Measurements from ENCODE around the gene IFI35. TPM values are rescaled to one million over a fixed set of nuclear protein-coding genes. Genes with fewer than 3 reads are reported as not detected.

IFI35 gene
- polyA plus RNA-seq, 1 of the 3 experiments (the other 2 are of a cell fraction) = 17.6 TPM

GRCh38 chr17:43042025-43042628 lies 35.5 kb downstream of the IFI35 start:
- peaks cover 0 to 5% of the 10 kb centered on the region in 2 experiments; a peak in 1 of 4 replicates for H3K4me1 ChIP-seq (ENCODE audit: control insufficient read depth in 1 of 2, insufficient read depth in 2 of 2, low read depth in 1 of 2, low read length in 1 of 2)
- DNase-seq = no peak
- H3K36me3 ChIP-seq (replicated peaks in 1 of 2; ENCODE audit: control insufficient read depth in 1 of 2, insufficient read depth in 2 of 2, low read length in 1 of 2) = peaks cover 0 to 2% of the 10 kb centered on the region in 2 experiments
- no peak overlapping the region for H2AFZ ChIP-seq (ENCODE audit: low read depth)
- H3K4me2 ChIP-seq = no peak overlapping the region; the same call in 1 of the 2 replicates
- no peaks in the 10 kb centered on the region for H4K20me1 ChIP-seq (ENCODE audit: insufficient read depth)
- H3K27ac ChIP-seq (ENCODE audit: low read depth in 2 of 2, low read length in 1 of 2) = no peak overlapping the region
- no peaks in the 10 kb centered on the region for H3K79me2 ChIP-seq (ENCODE audit: insufficient read depth)
- no peaks in the 10 kb centered on the region for H3F3A ChIP-seq (replicated peaks; ENCODE audit: insufficient read depth)
- no peaks in the 10 kb centered on the region for H3K9me3 ChIP-seq
- no peak overlapping the region for H3K4me3 ChIP-seq (ENCODE audit: low read depth in 2 of 2, low read length in 1 of 2)
- no peak overlapping the region for H3K9ac ChIP-seq
- no peaks in the 10 kb centered on the region for H3K27me3 ChIP-seq (ENCODE audit: insufficient read depth)
- ChIA-PET CTCF (interaction anchor here (0.9 to 1.7 kb wide), 4 partner anchors 15 to 127 kb away, joined by 3 to 6 read pairs (median 3); no protein-coding TSS in a partner anchor), POLR2A (no interaction called here)
- TF ChIP-seq RXRA (IDR thresholded peaks at IDR 0.05; ENCODE audit: borderline replicate concordance, low read depth) (no peak), GATA2 (CRISPR knock-in tag; IDR thresholded peaks at IDR 0.05) (peak; percentile 40)
- no peaks in the 10 kb centered on the region for H3K9me2 ChIP-seq
- 82% methylated on average over 5 of the region's 5 CpGs for WGBS (ENCODE audit: low lambda C conversion rate)

DNA sequence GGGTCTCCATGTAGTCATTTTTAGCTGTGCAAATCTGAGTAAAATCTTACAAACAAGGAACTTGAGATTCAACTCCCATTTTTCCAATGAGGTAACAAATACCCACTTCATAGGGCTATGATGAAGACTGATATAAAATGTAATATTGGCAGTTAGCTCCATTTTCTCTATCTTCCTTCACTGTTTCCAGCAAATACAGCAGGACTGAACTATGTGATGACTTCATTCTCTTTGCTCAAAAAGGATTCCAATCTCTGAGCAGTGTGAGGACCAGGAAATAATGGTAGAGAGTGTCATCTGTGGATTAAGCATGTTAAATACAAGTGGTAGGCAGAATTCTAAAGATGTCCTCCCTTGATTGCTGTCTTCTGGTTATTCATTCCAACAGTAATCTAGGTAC lies 36.7 kb downstream of the IFI35 start:
- no peaks in the 10 kb centered on the region for H4K20me1 ChIP-seq (ENCODE audit: insufficient read depth)
- H3K4me1 ChIP-seq (ENCODE audit: control insufficient read depth in 1 of 2, insufficient read depth in 2 of 2, low read depth in 1 of 2, low read length in 1 of 2) = peaks cover 0 to 5% of the 10 kb centered on the region in 2 experiments; a peak in 1 of 4 replicates
- no peaks in the 10 kb centered on the region for H3F3A ChIP-seq (replicated peaks; ENCODE audit: insufficient read depth)
- ChIA-PET POLR2A (no interaction called here), CTCF (interaction anchor here (1.5 kb wide), 1 partner anchor 16 kb away, joined by 3 read pairs; no protein-coding TSS in a partner anchor)
- H3K4me2 ChIP-seq = no peak overlapping the region
- peaks cover 0 to 2% of the 10 kb centered on the region in 2 experiments for H3K36me3 ChIP-seq (replicated peaks in 1 of 2; ENCODE audit: control insufficient read depth in 1 of 2, insufficient read depth in 2 of 2, low read length in 1 of 2)
- no peaks in the 10 kb centered on the region for H3K27me3 ChIP-seq (ENCODE audit: insufficient read depth)
- H3K79me2 ChIP-seq (ENCODE audit: insufficient read depth) = no peaks in the 10 kb centered on the region
- H3K27ac ChIP-seq (ENCODE audit: low read depth in 2 of 2, low read length in 1 of 2) = no peak overlapping the region
- no peak for TF ChIP-seq EZH2phosphoT487 (IDR thresholded peaks at IDR 0.05; ENCODE audit: borderline replicate concordance, low read depth)
- no peak for TF ChIP-seq NFIC (IDR thresholded peaks at IDR 0.05; ENCODE audit: borderline replicate concordance)
- no peak for TF ChIP-seq CHD2 (IDR thresholded peaks at IDR 0.05; ENCODE audit: low read length, partially characterized antibody)
- no peak for TF ChIP-seq REST (IDR thresholded peaks at IDR 0.05; ENCODE audit: low read depth, low read length)
- no peak for TF ChIP-seq FOSL2 (IDR thresholded peaks at IDR 0.05; ENCODE audit: borderline replicate concordance, low read depth)
- no peak for TF ChIP-seq TEAD4 (IDR thresholded peaks at IDR 0.05; ENCODE audit: borderline replicate concordance, insufficient read depth)
- no peak for TF ChIP-seq GABPA (IDR thresholded peaks at IDR 0.05; ENCODE audit: low read depth)
- no peak for TF ChIP-seq EP300 (IDR thresholded peaks at IDR 0.05; ENCODE audit: borderline replicate concordance in 1 of 2, low read depth in 1 of 2, low read length in 1 of 2)
- H3K9me2 ChIP-seq = no peaks in the 10 kb centered on the region
- no peaks in the 10 kb centered on the region for H3K9me3 ChIP-seq
- H3K4me3 ChIP-seq (ENCODE audit: low read depth in 2 of 2, low read length in 1 of 2) = no peak overlapping the region
- no peak for DNase-seq
- no peak overlapping the region for H3K9ac ChIP-seq
- H2AFZ ChIP-seq (ENCODE audit: low read depth) = no peak overlapping the region

All from SK-N-SH (cell line).